Breast epithelium (tissue), 3 donors: ENCODE results near the gene NLGN4X.

ENCODE experiments used
- CTCF ChIP-seq, 3 donors: fragments of 450-650 bp; IDR thresholded peaks; one replicate each; pipeline ENCODE4 v1.5.1; 2016 to 2017; ENCODE audit warnings: antibody characterized with exemption in 3 of 3, mild to moderate bottlenecking in 3 of 3, moderate library complexity in 3 of 3
- POLR2AphosphoS5 ChIP-seq, 3 donors: sonication (generic); formaldehyde crosslinking; IDR thresholded peaks; one replicate each; pipeline ENCODE4 v1.6.1; 2017; ENCODE audit warnings: antibody characterized with exemption in 3 of 3

GRCh38 chrX:6170424-6170823 lies 58.2 kb downstream of the NLGN4X start:
- TF ChIP-seq POLR2AphosphoS5 (IDR thresholded peaks at IDR 0.05) (no peak), CTCF (IDR thresholded peaks at IDR 0.05) (no peak)
